A549 (cell line): ENCODE data around the gene CSMD2. TPM values are rescaled to one million over a fixed set of nuclear protein-coding genes. Genes with fewer than 3 reads are reported as not detected.

Source experiments
- ATAC-seq, 2 experiments: fragments of 200-7000 bp in 1 of 2; fragments of >200 bp in 1 of 2; cut with Nextera tagmentation in 1 of 2; cut with Tn5 transposase in 1 of 2; 3 replicates each; pipeline versions ENCODE4 v1.8.0 to v1.9.1; 2018 to 2020; ENCODE audit warnings: mild to moderate bottlenecking in 1 of 2, moderate library complexity in 1 of 2
- CTCF ChIA-PET: fragments of 300-600 bp; sonication (Branson Sonifier 250); formaldehyde crosslinking; extraction: SDS; loops from one replicate; lab custom pipeline; 2021; ENCODE audit warnings: antibody characterized with exemption, inconsistent platforms; lab: Yijun Ruan, JAX
- POLR2A ChIA-PET: fragments of 350-600 bp; formaldehyde crosslinking; extraction: SDS; loops from one replicate; lab custom pipeline; 2021; ENCODE audit warnings: antibody characterized with exemption, inconsistent platforms; lab: Yijun Ruan, JAX
- DNase-seq, 2 experiments: peaks; one replicate each; pipeline versions ENCODE4 v3.0.0 to v3.0.0-alpha.2; 2011 to 2016; ENCODE audit warnings: low read depth in 1 of 2, low spot score in 1 of 2
- FAIRE-seq: peaks from 2 replicates; lab custom pipeline; 2011; peaks lifted over from hg19 to GRCh38; lab: Jason Lieb, UNC
- H3K27ac ChIP-seq, 2 experiments: fragments of >200 bp; sonication (Bioruptor Twin); formaldehyde crosslinking; 3 replicates each; pipeline ENCODE4 v1.5.1; 2016 to 2017
- H3K4me1 ChIP-seq: fragments of >200 bp; sonication (Bioruptor Twin); formaldehyde crosslinking; 3 replicates; pipeline ENCODE4 v1.6.1; 2016
- H3K4me2 ChIP-seq: fragments of >200 bp; sonication (Bioruptor Twin); formaldehyde crosslinking; 3 replicates; pipeline ENCODE4 v1.6.1; 2016
- H3K4me3 ChIP-seq: fragments of >200 bp; sonication (Bioruptor Twin); formaldehyde crosslinking; 3 replicates; pipeline ENCODE4 v1.5.1; 2016
- H3K9me3 ChIP-seq: fragments of >200 bp; sonication (Bioruptor Twin); formaldehyde crosslinking; 3 replicates; pipeline ENCODE4 v1.6.1; 2016
- CBX2 ChIP-seq: fragments of 200-600 bp; sonication (generic); IDR thresholded peaks from 2 replicates; pipeline ENCODE4 v1.6.1; 2016; ENCODE audit warnings: low read depth, mild to moderate bottlenecking, borderline replicate concordance
- CHD2 ChIP-seq: fragments of 150-350 bp; IDR thresholded peaks from 2 replicates; pipeline ENCODE4 v1.6.1; 2014; ENCODE audit warnings: low read length; ENCODE audit not compliant: partially characterized antibody
- CHD4 ChIP-seq: fragments of 200-600 bp; sonication (generic); IDR thresholded peaks from 2 replicates; pipeline ENCODE4 v1.6.1; 2016; ENCODE audit warnings: antibody characterized with exemption, mild to moderate bottlenecking, borderline replicate concordance
- EHF ChIP-seq: fragments of 250-450 bp; sonication (Bioruptor Pico); IDR thresholded peaks from 2 replicates; pipeline ENCODE4 v1.5.0; 2020; ENCODE audit warnings: mild to moderate bottlenecking
- EHMT2 ChIP-seq: fragments of 200-600 bp; sonication (generic); IDR thresholded peaks from 2 replicates; pipeline ENCODE4 v1.6.1; 2016; ENCODE audit warnings: antibody characterized with exemption, low read depth, mild to moderate bottlenecking, moderate library complexity
- ESRRA ChIP-seq: fragments of 150-350 bp; IDR thresholded peaks from 2 replicates; pipeline ENCODE4 v1.6.1; 2014; ENCODE audit warnings: mild to moderate bottlenecking, low read length, borderline replicate concordance
- FOSB ChIP-seq: fragments of 250-450 bp; sonication (Bioruptor Pico); IDR thresholded peaks from 2 replicates; pipeline ENCODE4 v1.5.0; 2020; ENCODE audit warnings: mild to moderate bottlenecking, moderate library complexity
- FOXS1 ChIP-seq: fragments of 250-450 bp; sonication (Bioruptor Pico); IDR thresholded peaks from 2 replicates; pipeline ENCODE4 v1.5.0; 2020; ENCODE audit warnings: mild to moderate bottlenecking, moderate library complexity
- GATA3 ChIP-seq: IDR thresholded peaks from 2 replicates; pipeline ENCODE4 v1.6.1; 2012; ENCODE audit warnings: borderline replicate concordance
- HES2 ChIP-seq: fragments of >200 bp; sonication (Bioruptor Twin); formaldehyde crosslinking; IDR thresholded peaks from 2 replicates; pipeline ENCODE4 v1.6.1; 2016
- HMGXB4 ChIP-seq: fragments of 250-450 bp; sonication (Bioruptor Pico); IDR thresholded peaks from 2 replicates; pipeline ENCODE4 v1.5.0; 2021; ENCODE audit warnings: mild to moderate bottlenecking, moderate library complexity, borderline replicate concordance
- HOXA7 ChIP-seq: fragments of 250-450 bp; sonication (Bioruptor Pico); IDR thresholded peaks from 2 replicates; pipeline ENCODE4 v1.5.0; 2020; ENCODE audit warnings: mild to moderate bottlenecking, moderate library complexity
- HOXB13 ChIP-seq: fragments of 250-450 bp; sonication (Bioruptor Pico); IDR thresholded peaks from 2 replicates; pipeline ENCODE4 v1.5.0; 2020; ENCODE audit warnings: low read depth, mild to moderate bottlenecking, moderate library complexity
- JUN ChIP-seq, 2 experiments: fragments of >200 bp; sonication (Bioruptor Twin); formaldehyde crosslinking; IDR thresholded peaks; 2 replicates in 1 of 2; 3 replicates in 1 of 2; pipeline ENCODE4 v1.6.1; 2016 to 2017
- JUNB ChIP-seq: fragments of >200 bp; sonication (Bioruptor Twin); formaldehyde crosslinking; IDR thresholded peaks from 2 replicates; pipeline ENCODE4 v1.6.1; 2016
- KDM5A ChIP-seq: fragments of 200-600 bp; sonication (generic); IDR thresholded peaks from 2 replicates; pipeline ENCODE4 v1.6.1; 2016; ENCODE audit warnings: antibody characterized with exemption, mild to moderate bottlenecking
- MAX ChIP-seq: IDR thresholded peaks from 2 replicates; pipeline ENCODE4 v1.6.1; 2012
- MAZ ChIP-seq: fragments of 150-350 bp; IDR thresholded peaks from 2 replicates; pipeline ENCODE4 v1.6.1; 2014; ENCODE audit warnings: antibody characterized with exemption, low read depth, low read length, borderline replicate concordance
- MYC ChIP-seq: IDR thresholded peaks from 2 replicates; pipeline ENCODE4 v1.6.1; 2012; ENCODE audit warnings: mild to moderate bottlenecking, inconsistent platforms, low read length, improper control_type of control experiment, borderline replicate concordance
- NPAS2 ChIP-seq: fragments of 250-450 bp; sonication (Bioruptor Pico); IDR thresholded peaks from 2 replicates; pipeline ENCODE4 v1.8.0; 2022; ENCODE audit warnings: mild to moderate bottlenecking, moderate library complexity, borderline replicate concordance
- NR3C1 ChIP-seq: fragments of >200 bp; sonication (Bioruptor Twin); formaldehyde crosslinking; IDR thresholded peaks from 3 replicates; pipeline ENCODE4 v1.6.1; 2017
- PHF8 ChIP-seq: fragments of 200-600 bp; sonication (generic); IDR thresholded peaks from 2 replicates; pipeline ENCODE4 v1.6.1; 2016; ENCODE audit warnings: low read depth, mild to moderate bottlenecking, antibody characterized with exemption, moderate library complexity, borderline replicate concordance
- POLR2AphosphoS2 ChIP-seq: conservative IDR thresholded peaks from 2 replicates; pipeline ENCODE4 v1.6.1; 2012; ENCODE audit warnings: low read length, improper control_type of control experiment, inconsistent platforms
- REST ChIP-seq: fragments of 200-600 bp; sonication (generic); IDR thresholded peaks from 2 replicates; pipeline ENCODE4 v1.6.1; 2016; ENCODE audit warnings: antibody characterized with exemption, mild to moderate bottlenecking, moderate library complexity
- RFX5 ChIP-seq: fragments of 450-650 bp; IDR thresholded peaks from 2 replicates; pipeline ENCODE4 v1.7.1; 2014; ENCODE audit warnings: antibody characterized with exemption, mild to moderate bottlenecking, moderate library complexity
- RNF2 ChIP-seq: fragments of 200-600 bp; sonication (generic); IDR thresholded peaks from 2 replicates; pipeline ENCODE4 v1.6.1; 2016; ENCODE audit warnings: low read depth, mild to moderate bottlenecking, antibody characterized with exemption, moderate library complexity, borderline replicate concordance
- SMC3 ChIP-seq: fragments of >200 bp; sonication (Bioruptor Twin); formaldehyde crosslinking; IDR thresholded peaks from 3 replicates; pipeline ENCODE4 v1.6.1; 2018; ENCODE audit warnings: inconsistent platforms
- TP53 ChIP-seq: fragments of 250-450 bp; sonication (Bioruptor Pico); IDR thresholded peaks from 2 replicates; pipeline ENCODE4 v1.5.0; 2021; ENCODE audit warnings: mild to moderate bottlenecking, moderate library complexity
- USF2 ChIP-seq: fragments of 450-650 bp; IDR thresholded peaks from 2 replicates; pipeline ENCODE4 v1.6.1; 2014; ENCODE audit warnings: antibody characterized with exemption
- ZC3H11A ChIP-seq: fragments of 450-650 bp; IDR thresholded peaks from 2 replicates; pipeline ENCODE4 v1.6.1; 2014; ENCODE audit warnings: antibody characterized with exemption, mild to moderate bottlenecking
- ZFP36 ChIP-seq: fragments of 450-650 bp; IDR thresholded peaks from 2 replicates; pipeline ENCODE4 v1.6.1; 2014; ENCODE audit warnings: borderline replicate concordance; ENCODE audit not compliant: partially characterized antibody
- WGBS: methylation state at CpG from one replicate; pipeline ENCODE4 v1.1.6; 2017; ENCODE audit errors: missing lambda C conversion rate; 5-methylcytosine and 5-hydroxymethylcytosine counted together
- polyA plus RNA-seq, 4 experiments: library from polyadenylated mRNA; depleted of rRNA in 3 of 4; stranded (reverse); fragments of >200 nt; fragmentation: RNase III in 1 of 4; extraction: RNeasy Plus Mini Kit Qiagen cat#74134 plus additional on column Dnase treatment in 1 of 4; gene quantifications; 2 replicates in 3 of 4; 3 replicates in 1 of 4; pipeline ENCODE4 v1.2.3, GENCODE V29; 2011 to 2017

CSMD2 gene
- polyA plus RNA-seq, 2 of the 4 experiments (the other 2 are of a cell fraction) = not detected

- FAIRE-seq (no peak), ATAC-seq (no peak), DNase-seq (no peak)
- no peak for TF ChIP-seq NR3C1
- no peak for TF ChIP-seq ZFP36
- WGBS = 0% methylated on average over 3 of the region's 3 CpGs
- CTCF ChIA-PET = interaction anchor here (1.2 kb wide), 1 partner anchor 64 kb away, joined by 3 read pairs; no protein-coding TSS in a partner anchor
- no peak overlapping the region for H3K4me3 ChIP-seq
- H3K4me2 ChIP-seq = no peak overlapping the region
- POLR2A ChIA-PET = no interaction called here
- H3K4me1 ChIP-seq = no peaks in the 10 kb centered on the region
- H3K9me3 ChIP-seq = no peaks in the 10 kb centered on the region
- H3K27ac ChIP-seq = no peak overlapping the region
These were observed 617.5 kb downstream of the CSMD2 start for GRCh38 chr1:33547576-33547975.

- CTCF ChIA-PET = no interaction called here
- no peak for DNase-seq
- no peak for ATAC-seq
- Histone ChIP-seq H3K4me3 (no peak overlapping the region), H3K4me2 (no peak overlapping the region), H3K27ac (no peak overlapping the region), H3K9me3 (no peaks in the 10 kb centered on the region), H3K4me1 (no peaks in the 10 kb centered on the region)
- POLR2A ChIA-PET = no interaction called here
- TF ChIP-seq HMGXB4 (CRISPR knock-in tag) (no peak), JUNB (no peak), EHMT2 (no peak), NR3C1 (no peak), POLR2AphosphoS2 (no peak), MYC (no peak), HOXB13 (CRISPR knock-in tag) (no peak), USF2 (no peak), HOXA7 (no peak), NPAS2 (CRISPR knock-in tag) (no peak), TP53 (no peak), GATA3 (no peak), ZC3H11A (no peak), MAX (no peak), KDM5A (no peak), MAZ (no peak), REST (no peak), RNF2 (no peak)
- WGBS = 20% methylated on average over 6 of the region's 6 CpGs
- FAIRE-seq = no peak
These were observed 623.1 kb downstream of the CSMD2 start for GRCh38 chr1:33541966-33542365.

GRCh38 chr1:33537885-33538284, 627.1 kb downstream of the CSMD2 start:
- TF ChIP-seq FOSB (no peak), EHMT2 (no peak), SMC3 (no peak), RFX5 (no peak), PHF8 (no peak), CHD4 (no peak), JUN (IDR thresholded peaks at IDR 0.05) (no peak), TP53 (no peak), HES2 (no peak), ZFP36 (no peak), CHD2 (no peak), ESRRA (no peak), EHF (CRISPR knock-in tag) (no peak), FOXS1 (CRISPR knock-in tag) (no peak), CBX2 (no peak)
- TF ChIP-seq, all 56 proteins: peak for 0
- Histone ChIP-seq H3K4me1 (no peaks in the 10 kb centered on the region), H3K27ac (no peak overlapping the region), H3K4me3 (no peak overlapping the region), H3K4me2 (no peak overlapping the region), H3K9me3 (no peaks in the 10 kb centered on the region)
- WGBS = 59% methylated on average over 5 of the region's 5 CpGs
- POLR2A ChIA-PET = no interaction called here
- no peak for FAIRE-seq
- no peak for ATAC-seq
- CTCF ChIA-PET = no interaction called here
- no peak for DNase-seq
